Fibroblast of villous mesenchyme (primary cell): Measurements from ENCODE around the gene MTHFD2L. TPM values are rescaled to one million over a fixed set of nuclear protein-coding genes. Genes with fewer than 3 reads are reported as not detected.
A peak's percentile ranks its signal among the peaks of the same experiment; 100 is the strongest.

Experiments used
- DNase-seq: peaks from one replicate; pipeline ENCODE4 v3.0.0-alpha.2; 2010; ENCODE audit warnings: low read depth
- H3K4me3 ChIP-seq: 2 replicates; pipeline ENCODE4 v1.5.1; 2011; ENCODE audit warnings: low read depth, mild to moderate bottlenecking, low read length
- total RNA-seq: library from RNA; depleted of rRNA; stranded (reverse); fragments of >200 nt; gene quantifications from 2 replicates; pipeline ENCODE4 v1.2.3, GENCODE V29; 2012
- TF ChIP-seq, protein P1 (sequence below): IDR thresholded peaks from 2 replicates; pipeline ENCODE4 v1.5.1; 2012; ENCODE audit warnings: low read depth, mild to moderate bottlenecking, low read length; ENCODE audit not compliant: insufficient read depth

MTHFD2L gene
- total RNA-seq, 1 donor: 16.8 TPM

DNA sequence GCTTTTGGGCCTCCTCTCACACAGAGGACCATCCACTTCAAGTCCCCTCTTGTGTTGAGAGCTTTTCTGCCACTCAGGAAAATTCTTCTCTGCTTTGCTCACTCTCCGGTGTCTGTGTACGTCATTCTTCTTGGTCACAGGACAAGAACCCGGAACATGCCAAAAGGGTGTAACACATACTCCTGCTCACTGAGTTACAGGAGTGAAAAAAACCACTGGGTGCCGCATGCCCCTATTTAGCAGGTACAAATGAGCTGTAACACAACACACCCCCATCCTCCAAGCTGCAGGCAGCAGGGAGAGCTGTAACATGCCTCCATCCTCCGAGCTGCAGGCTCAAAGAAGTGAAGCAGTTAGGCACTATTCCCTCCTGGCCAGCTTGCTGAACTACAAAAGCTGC, 45.9 kb upstream of the MTHFD2L start:
- no peak for DNase-seq
- TF ChIP-seq, protein P1, sequence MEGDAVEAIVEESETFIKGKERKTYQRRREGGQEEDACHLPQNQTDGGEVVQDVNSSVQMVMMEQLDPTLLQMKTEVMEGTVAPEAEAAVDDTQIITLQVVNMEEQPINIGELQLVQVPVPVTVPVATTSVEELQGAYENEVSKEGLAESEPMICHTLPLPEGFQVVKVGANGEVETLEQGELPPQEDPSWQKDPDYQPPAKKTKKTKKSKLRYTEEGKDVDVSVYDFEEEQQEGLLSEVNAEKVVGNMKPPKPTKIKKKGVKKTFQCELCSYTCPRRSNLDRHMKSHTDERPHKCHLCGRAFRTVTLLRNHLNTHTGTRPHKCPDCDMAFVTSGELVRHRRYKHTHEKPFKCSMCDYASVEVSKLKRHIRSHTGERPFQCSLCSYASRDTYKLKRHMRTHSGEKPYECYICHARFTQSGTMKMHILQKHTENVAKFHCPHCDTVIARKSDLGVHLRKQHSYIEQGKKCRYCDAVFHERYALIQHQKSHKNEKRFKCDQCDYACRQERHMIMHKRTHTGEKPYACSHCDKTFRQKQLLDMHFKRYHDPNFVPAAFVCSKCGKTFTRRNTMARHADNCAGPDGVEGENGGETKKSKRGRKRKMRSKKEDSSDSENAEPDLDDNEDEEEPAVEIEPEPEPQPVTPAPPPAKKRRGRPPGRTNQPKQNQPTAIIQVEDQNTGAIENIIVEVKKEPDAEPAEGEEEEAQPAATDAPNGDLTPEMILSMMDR: no peak
- no peak overlapping the region for H3K4me3 ChIP-seq

DNA sequence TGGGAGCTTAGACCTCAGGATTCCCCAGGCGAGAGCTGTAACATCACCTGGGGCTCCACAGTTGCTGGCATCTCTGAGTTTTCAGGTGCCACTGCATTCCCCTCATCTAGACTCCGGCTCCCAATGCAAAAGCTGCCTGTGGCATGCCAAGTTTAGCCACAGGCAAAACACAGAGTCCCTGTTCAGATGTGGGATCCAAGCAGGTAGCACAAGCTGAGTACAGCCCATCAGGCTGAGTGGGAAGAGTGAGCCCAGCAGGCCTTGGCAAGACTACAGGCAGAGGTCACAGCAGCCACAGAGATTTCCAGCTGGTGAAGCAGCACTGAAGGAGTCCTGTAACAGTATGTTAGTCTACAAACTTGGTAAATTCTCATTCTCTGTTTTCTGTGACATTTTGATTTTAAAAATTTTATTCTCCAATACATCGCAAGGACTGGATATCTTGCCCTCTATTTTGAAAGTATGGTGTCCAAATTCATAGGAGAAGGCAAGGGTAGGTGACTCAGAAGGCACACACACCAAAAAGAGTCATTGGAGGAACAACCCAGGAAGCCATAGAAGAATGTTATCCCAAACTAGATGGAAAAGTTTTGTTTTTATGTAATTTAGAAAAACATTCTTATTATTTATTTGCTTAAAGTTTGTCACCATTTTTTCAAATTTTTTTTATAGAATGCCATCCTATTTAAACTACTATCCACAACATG, 45.4 kb upstream of the MTHFD2L start:
- H3K4me3 ChIP-seq: no peak overlapping the region
- TF ChIP-seq, protein P1: no peak
- no peak for DNase-seq

- H3K4me3 ChIP-seq: no peak overlapping the region
- peak; percentile 49 for DNase-seq
- TF ChIP-seq, protein P1: no peak
Measured at GRCh38 chr4:74114234-74114633, 43.7 kb upstream of the MTHFD2L start.

DNA sequence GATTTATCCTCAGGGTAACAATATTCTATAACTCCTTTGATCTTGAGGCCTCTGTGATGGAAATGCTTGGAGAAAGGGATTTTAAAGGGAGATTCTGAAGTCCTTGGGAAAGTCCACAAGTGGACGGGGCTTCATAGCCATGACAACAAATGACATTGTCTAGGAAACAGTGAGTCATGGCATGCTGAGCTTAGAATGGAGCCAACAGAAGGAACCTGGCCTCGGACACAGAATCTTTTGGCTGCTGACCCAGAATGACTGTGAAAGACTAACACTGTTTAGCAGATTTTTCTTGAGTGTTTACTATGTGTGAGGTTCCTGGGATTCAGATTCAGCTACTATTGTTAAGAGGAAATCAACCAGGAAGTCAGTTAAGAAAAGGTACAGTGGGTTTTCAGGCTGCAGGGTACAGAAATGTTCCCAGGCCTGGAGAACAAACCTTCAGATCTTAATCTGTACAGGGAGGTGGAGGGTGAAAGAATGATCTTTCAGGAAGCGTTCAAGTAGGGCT, 40.8 kb upstream of the MTHFD2L start:
- peak; percentile 85 for DNase-seq
- TF ChIP-seq, protein P1: no peak
- H3K4me3 ChIP-seq: no peak overlapping the region

DNA sequence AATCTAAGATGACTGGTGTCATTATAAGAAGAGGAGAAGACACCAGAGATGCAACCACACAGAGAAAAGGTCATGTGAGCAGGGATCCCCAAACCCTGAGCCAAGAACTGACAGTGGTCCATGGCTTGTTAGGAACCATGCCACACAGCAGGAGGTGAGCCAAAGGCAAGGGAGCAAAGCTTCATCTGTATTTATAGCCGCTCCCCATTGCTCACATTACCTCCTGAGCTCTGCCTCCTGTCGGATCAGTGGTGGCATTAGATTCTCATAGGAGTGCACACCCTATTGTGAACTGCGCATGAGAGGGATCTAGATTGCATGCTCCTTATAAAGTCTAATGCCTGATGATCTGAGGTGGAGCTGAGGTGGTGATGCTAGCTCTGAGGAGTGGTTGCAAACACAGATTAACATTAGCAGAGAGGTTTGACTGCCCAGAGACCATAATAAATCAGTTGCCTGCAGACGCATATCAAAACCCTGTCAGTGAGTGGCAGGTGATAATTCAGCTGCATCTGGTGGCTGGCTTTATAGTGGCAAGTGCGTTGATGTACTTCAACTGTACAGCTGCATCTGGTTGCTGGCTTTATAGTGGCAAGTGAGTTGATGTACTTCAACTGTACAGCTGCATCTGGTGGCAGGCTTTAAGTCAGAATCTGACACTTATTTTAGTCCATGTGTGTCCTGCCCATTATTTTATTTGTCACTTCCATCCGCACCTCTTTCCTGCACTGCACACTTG, 39.1 kb upstream of the MTHFD2L start:
- TF ChIP-seq, protein P1: no peak
- no peak for DNase-seq
- no peak overlapping the region for H3K4me3 ChIP-seq

DNA sequence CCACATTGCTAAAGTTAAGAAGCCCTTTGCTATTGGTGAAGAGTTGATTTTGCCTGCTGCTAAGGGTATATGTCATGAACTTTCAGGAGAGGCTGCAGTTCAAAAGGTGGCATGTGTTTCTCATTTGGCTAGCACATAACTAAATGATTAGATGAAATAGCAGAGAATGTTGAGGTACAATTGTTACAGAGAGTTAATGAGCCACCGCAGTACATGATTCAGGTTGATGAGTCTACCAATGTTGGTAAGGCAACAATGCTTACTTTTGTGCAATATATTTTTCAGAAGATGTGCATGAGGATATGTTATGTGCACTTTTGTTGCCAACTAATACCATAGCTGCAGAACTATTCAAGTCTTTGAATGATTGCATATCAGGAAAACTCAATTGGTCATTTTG, 37.8 kb upstream of the MTHFD2L start:
- no peak for DNase-seq
- H3K4me3 ChIP-seq: no peak overlapping the region
- TF ChIP-seq, protein P1: no peak
